GM20431 (cell line): ENCODE measurements around the gene OAT.

Experiments
- in situ Hi-C: fragments of 300-500 bp; cut with MseI, MboI; formaldehyde crosslinking; loops from one replicate; pipeline ENCODE4 v1.15.0; 2020; ENCODE audit warnings: low sequenced_read_pairs; ENCODE audit not compliant: unreplicated experiment

Gene OAT

GRCh38 chr10:124418726-124419501 is at the start of gene OAT:
OAT (minus strand) TSS chr10:124418923; CDS start chr10:124412171, 6,752 bp downstream.
- in situ Hi-C loops, result no loop called here

- in situ Hi-C loops, result no loop called here
These were observed 48.4 kb upstream of the OAT start for GRCh38 chr10:124467165-124467564.

GRCh38 chr10:124465777-124466488 is 47.2 kb upstream of the OAT start:
- in situ Hi-C loops, result no loop called here

- in situ Hi-C loops, result no loop called here
These were observed 46.5 kb upstream of the OAT start for GRCh38 chr10:124465003-124465776.

GRCh38 chr10:124464028-124464965 is 45.6 kb upstream of the OAT start:
- in situ Hi-C loops, result no loop called here

GRCh38 chr10:124462348-124462695 is 43.6 kb upstream of the OAT start:
- in situ Hi-C loops, result no loop called here

GRCh38 chr10:124461642-124462347 is 43.1 kb upstream of the OAT start, which contains the start of gene LHPP:
LHPP (plus strand) TSS chr10:124461823; CDS start chr10:124461863, 40 bp downstream.
- in situ Hi-C loops, result no loop called here

- in situ Hi-C loops, result no loop called here
These were observed 41.4 kb upstream of the OAT start for GRCh38 chr10:124460144-124460543.

- in situ Hi-C loops, result no loop called here
These were observed 40.7 kb upstream of the OAT start for GRCh38 chr10:124459395-124459794.

- in situ Hi-C loops, result no loop called here
These were observed 40.2 kb upstream of the OAT start for GRCh38 chr10:124458889-124459288.

GRCh38 chr10:124458473-124458872 is 39.8 kb upstream of the OAT start:
- in situ Hi-C loops, result no loop called here

GRCh38 chr10:124455441-124455840 is 36.7 kb upstream of the OAT start:
- in situ Hi-C loops, result no loop called here

- in situ Hi-C loops, result no loop called here
These were observed 35.4 kb upstream of the OAT start for GRCh38 chr10:124453960-124454610.

GRCh38 chr10:124451276-124451675 is 32.6 kb upstream of the OAT start:
- in situ Hi-C loops, result no loop called here

- in situ Hi-C loops, result no loop called here
These were observed 32.0 kb upstream of the OAT start for GRCh38 chr10:124450783-124451057.

- in situ Hi-C loops, result no loop called here
These were observed 31.5 kb upstream of the OAT start, which contains the start of gene NKX1-2 for GRCh38 chr10:124450012-124450782. NKX1-2 (minus strand) TSS chr10:124450035; CDS start chr10:124449943, 92 bp downstream.

GRCh38 chr10:124449170-124450011 is 30.7 kb upstream of the OAT start:
- in situ Hi-C loops, result no loop called here
